Right cardiac atrium (tissue), 5 donors: ENCODE results near the gene SLC66A2. TPM values are rescaled to one million over a fixed set of nuclear protein-coding genes. Genes with fewer than 3 reads are reported as not detected.

ENCODE experiments used
- ATAC-seq, 2 donors: fragments of 200-7000 bp; cut with Tn5 transposase; one replicate each; pipeline versions ENCODE4 v1.8.0 to v1.9.1; 2020; ENCODE audit warnings: moderate library complexity in 2 of 2, mild to moderate bottlenecking in 1 of 2
- DNase-seq, 3 donors: peaks; one replicate each; pipeline ENCODE4 v3.0.0-alpha.2; 2020
- H3K27ac ChIP-seq: one replicate; pipeline ENCODE4 v1.5.1; 2013; ENCODE audit warnings: mild to moderate bottlenecking, low read length, control low read depth, moderate library complexity
- H3K27me3 ChIP-seq: one replicate; pipeline ENCODE4 v1.6.1; 2013; ENCODE audit not compliant: control insufficient read depth, insufficient read depth
- H3K4me1 ChIP-seq: one replicate; pipeline ENCODE4 v1.6.1; 2013; ENCODE audit warnings: low read length; ENCODE audit not compliant: control insufficient read depth, insufficient read depth
- H3K4me3 ChIP-seq: one replicate; pipeline ENCODE4 v1.5.1; 2013; ENCODE audit warnings: low read length, control low read depth
- H3K9me3 ChIP-seq: one replicate; pipeline ENCODE4 v1.6.1; 2013; ENCODE audit warnings: low read length; ENCODE audit not compliant: control insufficient read depth
- WGBS: extraction: QIAGEN DNeasy Blood & Tissue Kit; methylation state at CpG from one replicate; pipeline ENCODE4 v1.1.7; 2013; 5-methylcytosine and 5-hydroxymethylcytosine counted together
- intact Hi-C, 4 donors: fragments of 100-400 bp; cut with DNase I; formaldehyde crosslinking; loops; one replicate each; pipeline versions ENCODE4 v1.11.0 to v1.14.0; 2022 to 2023
- polyA plus RNA-seq: library from polyadenylated mRNA; stranded (reverse); fragments of 200-250 nt; gene quantifications from one replicate; pipeline ENCODE4 v1.2.3, GENCODE V29; 2013
- total RNA-seq, 4 donors: library from RNA; stranded (reverse); fragmentation: NEBNext Ultra II Directional; extraction: Animal tissue kit (Norgen Biotek cat#: 25700); gene quantifications; one replicate each; pipeline ENCODE4 v1.2.1, GENCODE V29; 2021
- donor health status: healthy with polysubstance abuse.
- donor health status: DM: no; HTN: yes; CAD: no.
- donor health status: DM: no; HTN: no; CAD: no.
- donor health status: DM: no; HTN: yes; CAD: no; lungs with severe emphysema.
- donor health status: DM: yes; HTN: yes; CAD: no.

Gene SLC66A2
- total and polyA plus RNA-seq, 5 donors: 24.7 to 40.0 (median 27.0) TPM

GRCh38 chr18:79856119-79857007, 95.1 kb downstream of the SLC66A2 start:
- no peaks in the 10 kb centered on the region for H3K9me3 ChIP-seq
- no peaks in the 10 kb centered on the region for H3K4me1 ChIP-seq
- no peak overlapping the region for H3K27ac ChIP-seq
- H3K4me3 ChIP-seq: no peak overlapping the region
- ATAC-seq (no peak), DNase-seq (no peak)
- WGBS: 54% methylated on average over 26 of the region's 26 CpGs
- intact Hi-C loops: no loop called here
- no peaks in the 10 kb centered on the region for H3K27me3 ChIP-seq

- ATAC-seq (peak in 1 of 2 donors; percentile 30), DNase-seq (no peak)
- H3K27me3 ChIP-seq: no peaks in the 10 kb centered on the region
- no peak overlapping the region for H3K27ac ChIP-seq
- no peaks in the 10 kb centered on the region for H3K9me3 ChIP-seq
- WGBS: 75% methylated on average over 17 of the region's 17 CpGs
- H3K4me3 ChIP-seq: no peak overlapping the region
- intact Hi-C loops: no loop called here
- no peaks in the 10 kb centered on the region for H3K4me1 ChIP-seq
These were observed 96.1 kb downstream of the SLC66A2 start for GRCh38 chr18:79855147-79855933.

- intact Hi-C loops: no loop called here
- no peaks in the 10 kb centered on the region for H3K9me3 ChIP-seq
- 86% methylated on average over 15 of the region's 15 CpGs for WGBS
- DNase-seq (no peak), ATAC-seq (no peak)
- H3K27ac ChIP-seq: no peak overlapping the region
- no peaks in the 10 kb centered on the region for H3K27me3 ChIP-seq
- H3K4me3 ChIP-seq: no peak overlapping the region
- no peaks in the 10 kb centered on the region for H3K4me1 ChIP-seq
These were observed 97.5 kb downstream of the SLC66A2 start for GRCh38 chr18:79853993-79854364.

GRCh38 chr18:79853303-79853992, 98.0 kb downstream of the SLC66A2 start:
- 73% methylated on average over 26 of the region's 26 CpGs for whole genome bisulfite sequencing
- no peak for ATAC-seq
- H3K27ac ChIP-seq: no peak overlapping the region

GRCh38 chr18:79852561-79853302, 98.7 kb downstream of the SLC66A2 start:
- no peak for ATAC-seq
- intact Hi-C loops: no loop called here
- no peak for DNase-seq

More at GRCh38 chr18:79853303-79853992, 98.0 kb downstream of the SLC66A2 start:
- no peaks in the 10 kb centered on the region for H3K9me3 ChIP-seq
- no peaks in the 10 kb centered on the region for H3K4me1 ChIP-seq
- no peak overlapping the region for H3K4me3 ChIP-seq
- intact Hi-C loops: no loop called here
- no peaks in the 10 kb centered on the region for H3K27me3 ChIP-seq
- DNase-seq: peak in 1 of 3 donors; percentile 8

More at GRCh38 chr18:79852561-79853302, 98.7 kb downstream of the SLC66A2 start:
- no peak overlapping the region for H3K27ac ChIP-seq
- H3K9me3 ChIP-seq: no peaks in the 10 kb centered on the region
- H3K4me3 ChIP-seq: no peak overlapping the region
- WGBS: 89% methylated on average over 33 of the region's 33 CpGs
- H3K4me1 ChIP-seq: no peaks in the 10 kb centered on the region
- no peaks in the 10 kb centered on the region for H3K27me3 ChIP-seq

Other genes with a start within 250 kb of the SLC66A2 start
- gene KCNG2, start 153.7 kb downstream of the SLC66A2 start, total RNA-seq: under 1 TPM in 2 of 4 donors, not detected in 2; 0.15 to 0.37 TPM
- not detected for gene KCNG2, start 153.7 kb downstream of the SLC66A2 start, polyA plus RNA-seq
- gene HSBP1L1, start 13.0 kb upstream of the SLC66A2 start, total RNA-seq: 10 to 100 TPM in 3 of 4 donors, 1 to 10 TPM in 1; 9.9 to 14.6 (median 11.1) TPM
- gene HSBP1L1, start 13.0 kb upstream of the SLC66A2 start, polyA plus RNA-seq: 18.8 TPM
- 100 to 1,000 TPM in 1 of 4 donors, 10 to 100 TPM in 3; 69.7 to 104 (median 94.7) TPM for gene TXNL4A, start 36.9 kb upstream of the SLC66A2 start, total RNA-seq
- 91.9 TPM for gene TXNL4A, start 36.9 kb upstream of the SLC66A2 start, polyA plus RNA-seq
- 10 to 100 TPM; 10.3 to 15.2 (median 12.8) TPM for gene RBFA, start 82.8 kb upstream of the SLC66A2 start, total RNA-seq
- 13.6 TPM for gene RBFA, start 82.8 kb upstream of the SLC66A2 start, polyA plus RNA-seq
- gene ADNP2, start 157.6 kb upstream of the SLC66A2 start, total RNA-seq: 10 to 100 TPM; 12.0 to 14.7 (median 12.9) TPM
- gene ADNP2, start 157.6 kb upstream of the SLC66A2 start, polyA plus RNA-seq: 4.1 TPM